Colonic mucosa (tissue), 4 donors: Measurements from ENCODE around the gene SPACA7. TPM values are rescaled to one million over a fixed set of nuclear protein-coding genes. Genes with fewer than 3 reads are reported as not detected.

ENCODE experiments used
- DNase-seq: peaks from one replicate; pipeline ENCODE4 v3.0.0-alpha.2; 2020
- H3K27ac ChIP-seq: fragments of 200-600 bp; one replicate; pipeline ENCODE4 v1.8.0; 2021
- H3K27me3 ChIP-seq: fragments of 200-600 bp; one replicate; pipeline ENCODE4 v1.8.0; 2021
- H3K36me3 ChIP-seq: fragments of 200-600 bp; one replicate; pipeline ENCODE4 v1.8.0; 2021
- H3K4me1 ChIP-seq: fragments of 200-600 bp; one replicate; pipeline ENCODE4 v1.8.0; 2021; ENCODE audit warnings: mild to moderate bottlenecking
- H3K4me3 ChIP-seq: fragments of 200-600 bp; one replicate; pipeline ENCODE4 v1.8.0; 2021
- H3K9ac ChIP-seq, 2 donors: one replicate each; pipeline ENCODE4 v1.7.0; 2013; ENCODE audit warnings: control low read depth in 2 of 2, low read depth in 2 of 2, low read length in 2 of 2
- H3K9me3 ChIP-seq: fragments of 200-600 bp; one replicate; pipeline ENCODE4 v1.8.0; 2021
- CTCF ChIP-seq: fragments of 200-600 bp; IDR thresholded peaks from one replicate; pipeline ENCODE4 v1.8.0; 2022; ENCODE audit warnings: antibody characterized with exemption, mild to moderate bottlenecking
- intact Hi-C: fragments of 100-400 bp; cut with DNase I; formaldehyde crosslinking; loops from one replicate; pipeline ENCODE4 v1.14.1; 2022
- total RNA-seq, 2 donors: library from RNA; stranded (reverse); fragmentation: NEBNext Ultra II Directional in 1 of 2; extraction: Animal tissue kit (Norgen Biotek cat#: 25700) in 1 of 2; gene quantifications; one replicate each; pipeline ENCODE4 v1.2.1, GENCODE V29; 2021
- donor health status: healthy.
- donor health status: DM: no; HTN: no; CAD: no.
- donor health status: DM: no; HTN: no; CAD: no.

The SPACA7 gene
- total RNA-seq, 2 donors from 2014 or later, result not detected

GRCh38 chr13:112346173-112346898 lies 29.8 kb upstream of the SPACA7 start:
- intact Hi-C loops, result no loop called here

GRCh38 chr13:112346899-112347229 lies 29.3 kb upstream of the SPACA7 start:
- H3K27me3 ChIP-seq, result peaks cover 7% of the 10 kb centered on the region
- no peak overlapping the region for H3K9ac ChIP-seq
- TF ChIP-seq CTCF, result no peak
- no peak overlapping the region for H3K4me3 ChIP-seq
- DNase-seq, result no peak
- H3K27ac ChIP-seq, result no peak overlapping the region
- intact Hi-C loops, result no loop called here
- H3K9me3 ChIP-seq, result no peaks in the 10 kb centered on the region
- no peaks in the 10 kb centered on the region for H3K4me1 ChIP-seq
- H3K36me3 ChIP-seq, result no peaks in the 10 kb centered on the region

More at GRCh38 chr13:112346173-112346898, 29.8 kb upstream of the SPACA7 start:
- no peak for DNase-seq
- Histone ChIP-seq H3K4me3 (no peak overlapping the region), H3K27ac (no peak overlapping the region), H3K27me3 (peaks cover 7% of the 10 kb centered on the region), H3K9me3 (no peaks in the 10 kb centered on the region), H3K9ac (no peak overlapping the region), H3K36me3 (no peaks in the 10 kb centered on the region), H3K4me1 (no peaks in the 10 kb centered on the region)
- TF ChIP-seq CTCF, result no peak

GRCh38 chr13:112347986-112348385 lies 28.2 kb upstream of the SPACA7 start:
- intact Hi-C loops, result no loop called here
- H3K27me3 ChIP-seq, result peaks cover 7% of the 10 kb centered on the region
- H3K4me3 ChIP-seq, result no peak overlapping the region
- no peak for TF ChIP-seq CTCF
- no peak overlapping the region for H3K9ac ChIP-seq
- DNase-seq, result no peak
- H3K9me3 ChIP-seq, result no peaks in the 10 kb centered on the region
- no peaks in the 10 kb centered on the region for H3K4me1 ChIP-seq
- no peaks in the 10 kb centered on the region for H3K36me3 ChIP-seq
- no peak overlapping the region for H3K27ac ChIP-seq

- H3K27ac ChIP-seq, result no peak overlapping the region
- no peaks in the 10 kb centered on the region for H3K36me3 ChIP-seq
- no peak for TF ChIP-seq CTCF
- DNase-seq, result no peak
- intact Hi-C loops, result no loop called here
- H3K9ac ChIP-seq, result no peak overlapping the region
- H3K9me3 ChIP-seq, result no peaks in the 10 kb centered on the region
- H3K4me1 ChIP-seq, result no peaks in the 10 kb centered on the region
- H3K4me3 ChIP-seq, result no peak overlapping the region
- peaks cover 7% of the 10 kb centered on the region for H3K27me3 ChIP-seq
These were observed 27.4 kb upstream of the SPACA7 start for GRCh38 chr13:112348642-112349345.

- Histone ChIP-seq H3K9ac (no peak overlapping the region), H3K4me1 (no peaks in the 10 kb centered on the region), H3K27ac (no peak overlapping the region), H3K4me3 (no peak overlapping the region), H3K9me3 (no peaks in the 10 kb centered on the region), H3K27me3 (peaks cover 7% of the 10 kb centered on the region), H3K36me3 (no peaks in the 10 kb centered on the region)
- intact Hi-C loops, result no loop called here
- TF ChIP-seq CTCF, result no peak
- no peak for DNase-seq
These were observed 26.5 kb upstream of the SPACA7 start for GRCh38 chr13:112349681-112350080.
